ENCODE results near the gene AMBRA1. TPM values are rescaled to one million over a fixed set of nuclear protein-coding genes. Genes with fewer than 3 reads are reported as not detected.

AMBRA1 gene
- total RNA-seq, 1 donor from 2014 or later, result 25.1 TPM

- Mint-ChIP-seq H3K9me3 (ENCODE audit: low read depth) (no peaks in the 10 kb centered on the region), H3K27me3 (ENCODE audit: low read depth) (no peaks in the 10 kb centered on the region), H3K36me3 (ENCODE audit: low read depth) (no peaks in the 10 kb centered on the region), H3K27ac (ENCODE audit: unreplicated experiment) (no peak overlapping the region), H3K4me3 (ENCODE audit: unreplicated experiment) (no peak overlapping the region), H3K4me1 (ENCODE audit: low read depth) (peaks cover 27% of the 10 kb centered on the region)
- no peak for DNase-seq (ENCODE audit: low spot score)
- TF ChIP-seq CTCF (IDR thresholded peaks at IDR 0.05), result no peak
Observed at GRCh38 chr11:46475926-46476545, 117.8 kb downstream of the AMBRA1 start.

GRCh38 chr11:46475051-46475925 lies 118.5 kb downstream of the AMBRA1 start:
- no peak overlapping the region for H3K4me3 Mint-ChIP-seq (ENCODE audit: unreplicated experiment)
- no peak for TF ChIP-seq CTCF (IDR thresholded peaks at IDR 0.05)
- H3K27ac Mint-ChIP-seq (ENCODE audit: unreplicated experiment), result no peak overlapping the region
- no peaks in the 10 kb centered on the region for H3K9me3 Mint-ChIP-seq (ENCODE audit: low read depth)
- peaks cover 29% of the 10 kb centered on the region for H3K4me1 Mint-ChIP-seq (ENCODE audit: low read depth)
- DNase-seq (ENCODE audit: low spot score), result no peak
- H3K36me3 Mint-ChIP-seq (ENCODE audit: low read depth), result no peaks in the 10 kb centered on the region
- H3K27me3 Mint-ChIP-seq (ENCODE audit: low read depth), result no peaks in the 10 kb centered on the region

- TF ChIP-seq CTCF (IDR thresholded peaks at IDR 0.05), result no peak
- H3K9me3 Mint-ChIP-seq (ENCODE audit: low read depth), result no peaks in the 10 kb centered on the region
- H3K4me1 Mint-ChIP-seq (ENCODE audit: low read depth), result peaks cover 32% of the 10 kb centered on the region
Observed at GRCh38 chr11:46472662-46472994, 121.2 kb downstream of the AMBRA1 start.

GRCh38 chr11:46471943-46472661 lies 121.7 kb downstream of the AMBRA1 start:
- no peak overlapping the region for H3K4me3 Mint-ChIP-seq (ENCODE audit: unreplicated experiment)
- peaks cover 32% of the 10 kb centered on the region for H3K4me1 Mint-ChIP-seq (ENCODE audit: low read depth)
- no peaks in the 10 kb centered on the region for H3K36me3 Mint-ChIP-seq (ENCODE audit: low read depth)
- no peak overlapping the region for H3K27ac Mint-ChIP-seq (ENCODE audit: unreplicated experiment)
- no peaks in the 10 kb centered on the region for H3K27me3 Mint-ChIP-seq (ENCODE audit: low read depth)
- no peak for TF ChIP-seq CTCF (IDR thresholded peaks at IDR 0.05)
- DNase-seq (ENCODE audit: low spot score), result no peak
- H3K9me3 Mint-ChIP-seq (ENCODE audit: low read depth), result no peaks in the 10 kb centered on the region

More at GRCh38 chr11:46472662-46472994, 121.2 kb downstream of the AMBRA1 start:
- Mint-ChIP-seq H3K4me3 (ENCODE audit: unreplicated experiment) (no peak overlapping the region), H3K27me3 (ENCODE audit: low read depth) (no peaks in the 10 kb centered on the region), H3K27ac (ENCODE audit: unreplicated experiment) (no peak overlapping the region), H3K36me3 (ENCODE audit: low read depth) (no peaks in the 10 kb centered on the region)
- DNase-seq (ENCODE audit: low spot score), result no peak

GRCh38 chr11:46469926-46470325 lies 123.9 kb downstream of the AMBRA1 start:
- H3K4me1 Mint-ChIP-seq (ENCODE audit: low read depth), result peaks cover 26% of the 10 kb centered on the region
- no peak for TF ChIP-seq CTCF (IDR thresholded peaks at IDR 0.05)
- H3K27me3 Mint-ChIP-seq (ENCODE audit: low read depth), result no peaks in the 10 kb centered on the region
- H3K4me3 Mint-ChIP-seq (ENCODE audit: unreplicated experiment), result no peak overlapping the region
- no peak for DNase-seq (ENCODE audit: low spot score)
- no peaks in the 10 kb centered on the region for H3K36me3 Mint-ChIP-seq (ENCODE audit: low read depth)
- no peaks in the 10 kb centered on the region for H3K9me3 Mint-ChIP-seq (ENCODE audit: low read depth)
- H3K27ac Mint-ChIP-seq (ENCODE audit: unreplicated experiment), result no peak overlapping the region

Measured in chondrocyte (in vitro differentiated cells).